SK-N-SH treated with all-trans-retinoic acid at 6 μM for 48 hours (cell line): ENCODE measurements around the gene MELK.
"Not testable (repeated sequence)": the region's sequence is repeated elsewhere in the genome, so short reads cannot be mapped to it uniquely, and the experiment has no call there.

Source experiments
- ATAC-seq: fragments of 200-7000 bp; cut with Tn5 transposase; 3 replicates; pipeline ENCODE4 v1.9.1; 2020; ENCODE audit warnings: mild to moderate bottlenecking, moderate library complexity
- ARNTL ChIP-seq: fragments of 450-650 bp; formaldehyde crosslinking; IDR thresholded peaks from 2 replicates; pipeline ENCODE4 v1.5.0; 2020; ENCODE audit warnings: low read depth, mild to moderate bottlenecking, moderate library complexity, borderline replicate concordance
- BACH2 ChIP-seq: fragments of 250-450 bp; sonication (Bioruptor Pico); IDR thresholded peaks from 2 replicates; pipeline ENCODE4 v1.9.0; 2021; ENCODE audit warnings: mild to moderate bottlenecking, borderline replicate concordance
- CSDC2 ChIP-seq: fragments of 250-450 bp; sonication (Bioruptor Pico); IDR thresholded peaks from 2 replicates; pipeline ENCODE4 v1.5.0; 2020; ENCODE audit warnings: mild to moderate bottlenecking, moderate library complexity
- ESRRG ChIP-seq: fragments of 250-450 bp; sonication (Bioruptor Pico); IDR thresholded peaks from 2 replicates; pipeline ENCODE4 v1.6.1; 2021; ENCODE audit warnings: mild to moderate bottlenecking
- GLIS3 ChIP-seq: fragments of 250-450 bp; sonication (Bioruptor Pico); IDR thresholded peaks from 2 replicates; pipeline ENCODE4 v1.5.0; 2020; ENCODE audit warnings: mild to moderate bottlenecking, moderate library complexity
- ISL1 ChIP-seq: fragments of 250-450 bp; sonication (Bioruptor Pico); IDR thresholded peaks from 2 replicates; pipeline ENCODE4 v2.1.2; 2022; ENCODE audit warnings: mild to moderate bottlenecking, moderate library complexity
- RARB ChIP-seq: fragments of 250-450 bp; sonication (Bioruptor Pico); IDR thresholded peaks from 2 replicates; pipeline ENCODE4 v1.8.0; 2021; ENCODE audit warnings: mild to moderate bottlenecking, moderate library complexity
- SNAI2 ChIP-seq: fragments of 250-450 bp; sonication (Bioruptor Pico); IDR thresholded peaks from 2 replicates; pipeline ENCODE4 v1.5.0; 2020; ENCODE audit warnings: mild to moderate bottlenecking, moderate library complexity
- TCF4 ChIP-seq: fragments of 250-450 bp; sonication (Bioruptor Pico); IDR thresholded peaks from 2 replicates; pipeline ENCODE4 v1.8.0; 2021; ENCODE audit warnings: mild to moderate bottlenecking, moderate library complexity, borderline replicate concordance
- ZC3H10 ChIP-seq: fragments of 250-450 bp; sonication (Bioruptor Pico); IDR thresholded peaks from 2 replicates; pipeline ENCODE4 v1.5.1; 2021; ENCODE audit warnings: mild to moderate bottlenecking, moderate library complexity
- ZFP3 ChIP-seq: fragments of 250-450 bp; sonication (Bioruptor Pico); IDR thresholded peaks from 2 replicates; pipeline ENCODE4 v1.5.0; 2020; ENCODE audit warnings: mild to moderate bottlenecking, moderate library complexity
- ZFP30 ChIP-seq: fragments of 450-650 bp; formaldehyde crosslinking; IDR thresholded peaks from 2 replicates; pipeline ENCODE4 v1.5.0; 2022; ENCODE audit warnings: mild to moderate bottlenecking, moderate library complexity
- ZNF70 ChIP-seq: fragments of 450-650 bp; formaldehyde crosslinking; IDR thresholded peaks from 2 replicates; pipeline ENCODE4 v1.5.0; 2020; ENCODE audit warnings: mild to moderate bottlenecking, moderate library complexity
- ZNF8 ChIP-seq: fragments of 450-650 bp; formaldehyde crosslinking; IDR thresholded peaks from 2 replicates; pipeline ENCODE4 v1.5.0; 2020; ENCODE audit warnings: mild to moderate bottlenecking, moderate library complexity
- TF ChIP-seq, protein P1 (sequence below): fragments of 250-450 bp; sonication (Bioruptor Pico); IDR thresholded peaks from 2 replicates; pipeline ENCODE4 v1.5.0; 2020; ENCODE audit warnings: mild to moderate bottlenecking, moderate library complexity
- TF ChIP-seq, protein P2 (sequence below): fragments of 250-450 bp; sonication (Bioruptor Pico); IDR thresholded peaks from 2 replicates; pipeline ENCODE4 v1.5.1; 2020; ENCODE audit warnings: low read depth, mild to moderate bottlenecking, moderate library complexity
- TF ChIP-seq, protein P3 (sequence below): fragments of 250-450 bp; sonication (Bioruptor Pico); IDR thresholded peaks from 2 replicates; pipeline ENCODE4 v1.8.0; 2020; ENCODE audit warnings: mild to moderate bottlenecking, moderate library complexity, borderline replicate concordance
- TF ChIP-seq, protein P4 (sequence below): fragments of 250-450 bp; sonication (Bioruptor Pico); IDR thresholded peaks from 2 replicates; pipeline ENCODE4 v1.8.0; 2021; ENCODE audit warnings: low read depth, mild to moderate bottlenecking, moderate library complexity, borderline replicate concordance

The MELK gene

DNA sequence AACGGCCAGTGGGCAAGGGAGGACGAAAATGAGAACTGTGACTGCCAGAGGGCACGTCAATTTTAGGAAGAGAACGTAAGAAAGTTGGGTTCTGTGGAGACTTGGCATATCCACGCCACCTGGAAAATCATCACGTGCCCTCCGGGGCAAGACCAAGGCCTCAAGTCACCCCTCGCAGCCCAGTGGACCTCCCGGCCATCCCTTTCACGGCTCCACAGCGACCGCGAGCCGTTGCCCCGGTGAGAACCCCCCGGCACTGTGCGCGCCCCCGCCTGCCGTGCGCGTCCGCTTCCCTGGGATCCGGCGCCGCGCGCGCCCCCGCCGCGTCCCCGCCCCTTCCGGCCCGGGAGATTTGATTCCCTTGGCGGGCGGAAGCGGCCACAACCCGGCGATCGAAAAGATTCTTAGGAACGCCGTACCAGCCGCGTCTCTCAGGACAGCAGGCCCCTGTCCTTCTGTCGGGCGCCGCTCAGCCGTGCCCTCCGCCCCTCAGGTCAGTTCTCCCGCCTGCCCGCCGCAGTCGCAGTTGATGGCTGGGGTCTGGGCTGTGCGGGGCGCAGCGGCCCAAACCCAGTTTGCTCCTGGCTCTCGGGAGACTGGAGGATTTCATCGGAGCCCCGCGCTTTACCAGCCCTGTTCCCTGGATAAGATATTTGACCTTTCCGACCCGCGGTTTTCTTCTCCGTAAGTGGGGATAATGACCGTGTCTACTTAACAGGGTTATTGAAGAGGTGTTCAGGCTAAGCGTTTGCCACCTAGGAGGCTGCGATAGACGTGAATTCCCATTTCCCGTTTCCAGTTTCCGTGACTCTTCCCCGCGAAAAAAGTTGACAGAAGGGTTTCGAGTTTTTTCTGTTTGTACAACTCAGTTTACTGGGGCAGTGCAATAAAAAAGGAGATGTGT, at the start of gene MELK:
Gene MELK, plus strand, starts transcription at position 381 of the 904 bp plus-strand sequence. CDS start 8,787 bp downstream, outside the sequence.
- peak; percentile 85 for ATAC-seq
- TF ChIP-seq ZFP30 (CRISPR knock-in tag) (no peak), CSDC2 (CRISPR knock-in tag) (peak; percentile 75; the same call in 1 of the 2 replicates), SNAI2 (CRISPR knock-in tag) (peak; percentile 59; the same call in 1 of the 2 replicates), BACH2 (CRISPR knock-in tag) (peak; percentile 64; the same call in 1 of the 2 replicates)
- TF ChIP-seq, protein P1, sequence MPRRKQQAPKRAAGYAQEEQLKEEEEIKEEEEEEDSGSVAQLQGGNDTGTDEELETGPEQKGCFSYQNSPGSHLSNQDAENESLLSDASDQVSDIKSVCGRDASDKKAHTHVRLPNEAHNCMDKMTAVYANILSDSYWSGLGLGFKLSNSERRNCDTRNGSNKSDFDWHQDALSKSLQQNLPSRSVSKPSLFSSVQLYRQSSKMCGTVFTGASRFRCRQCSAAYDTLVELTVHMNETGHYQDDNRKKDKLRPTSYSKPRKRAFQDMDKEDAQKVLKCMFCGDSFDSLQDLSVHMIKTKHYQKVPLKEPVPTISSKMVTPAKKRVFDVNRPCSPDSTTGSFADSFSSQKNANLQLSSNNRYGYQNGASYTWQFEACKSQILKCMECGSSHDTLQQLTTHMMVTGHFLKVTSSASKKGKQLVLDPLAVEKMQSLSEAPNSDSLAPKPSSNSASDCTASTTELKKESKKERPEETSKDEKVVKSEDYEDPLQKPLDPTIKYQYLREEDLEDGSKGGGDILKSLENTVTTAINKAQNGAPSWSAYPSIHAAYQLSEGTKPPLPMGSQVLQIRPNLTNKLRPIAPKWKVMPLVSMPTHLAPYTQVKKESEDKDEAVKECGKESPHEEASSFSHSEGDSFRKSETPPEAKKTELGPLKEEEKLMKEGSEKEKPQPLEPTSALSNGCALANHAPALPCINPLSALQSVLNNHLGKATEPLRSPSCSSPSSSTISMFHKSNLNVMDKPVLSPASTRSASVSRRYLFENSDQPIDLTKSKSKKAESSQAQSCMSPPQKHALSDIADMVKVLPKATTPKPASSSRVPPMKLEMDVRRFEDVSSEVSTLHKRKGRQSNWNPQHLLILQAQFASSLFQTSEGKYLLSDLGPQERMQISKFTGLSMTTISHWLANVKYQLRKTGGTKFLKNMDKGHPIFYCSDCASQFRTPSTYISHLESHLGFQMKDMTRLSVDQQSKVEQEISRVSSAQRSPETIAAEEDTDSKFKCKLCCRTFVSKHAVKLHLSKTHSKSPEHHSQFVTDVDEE: peak; percentile 85

DNA sequence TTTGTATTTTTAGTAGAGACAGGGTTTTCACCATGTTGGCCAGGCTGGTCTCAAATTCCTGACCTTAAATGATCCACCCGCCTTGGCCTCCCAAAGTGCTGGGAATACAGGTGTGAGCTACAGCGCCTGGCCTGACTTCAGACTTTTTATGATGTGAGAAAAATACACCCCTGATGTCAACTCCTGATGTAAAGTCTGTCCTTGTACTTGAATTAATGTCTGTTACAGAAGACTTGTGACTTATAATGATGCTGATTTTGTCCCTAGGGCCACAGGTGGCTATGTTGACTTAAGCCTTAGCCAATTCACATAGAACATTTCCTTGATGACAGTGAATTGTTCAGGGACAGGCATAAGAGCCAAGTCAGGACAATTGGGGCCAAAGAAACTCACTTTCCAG, 42.5 kb upstream of the MELK start:
- TF ChIP-seq ESRRG (no peak), ARNTL (no peak), ISL1 (CRISPR knock-in tag) (no peak), CSDC2 (CRISPR knock-in tag) (no peak), BACH2 (CRISPR knock-in tag) (no peak), SNAI2 (CRISPR knock-in tag) (no peak), ZC3H10 (CRISPR knock-in tag) (no peak), ZNF8 (CRISPR knock-in tag) (no peak), TCF4 (CRISPR knock-in tag) (no peak), RARB (no peak), ZNF70 (no peak)
- TF ChIP-seq, protein P2, sequence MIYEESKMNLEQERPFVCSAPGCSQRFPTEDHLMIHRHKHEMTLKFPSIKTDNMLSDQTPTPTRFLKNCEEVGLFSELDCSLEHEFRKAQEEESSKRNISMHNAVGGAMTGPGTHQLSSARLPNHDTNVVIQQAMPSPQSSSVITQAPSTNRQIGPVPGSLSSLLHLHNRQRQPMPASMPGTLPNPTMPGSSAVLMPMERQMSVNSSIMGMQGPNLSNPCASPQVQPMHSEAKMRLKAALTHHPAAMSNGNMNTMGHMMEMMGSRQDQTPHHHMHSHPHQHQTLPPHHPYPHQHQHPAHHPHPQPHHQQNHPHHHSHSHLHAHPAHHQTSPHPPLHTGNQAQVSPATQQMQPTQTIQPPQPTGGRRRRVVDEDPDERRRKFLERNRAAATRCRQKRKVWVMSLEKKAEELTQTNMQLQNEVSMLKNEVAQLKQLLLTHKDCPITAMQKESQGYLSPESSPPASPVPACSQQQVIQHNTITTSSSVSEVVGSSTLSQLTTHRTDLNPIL: no peak
- TF ChIP-seq, protein P3, sequence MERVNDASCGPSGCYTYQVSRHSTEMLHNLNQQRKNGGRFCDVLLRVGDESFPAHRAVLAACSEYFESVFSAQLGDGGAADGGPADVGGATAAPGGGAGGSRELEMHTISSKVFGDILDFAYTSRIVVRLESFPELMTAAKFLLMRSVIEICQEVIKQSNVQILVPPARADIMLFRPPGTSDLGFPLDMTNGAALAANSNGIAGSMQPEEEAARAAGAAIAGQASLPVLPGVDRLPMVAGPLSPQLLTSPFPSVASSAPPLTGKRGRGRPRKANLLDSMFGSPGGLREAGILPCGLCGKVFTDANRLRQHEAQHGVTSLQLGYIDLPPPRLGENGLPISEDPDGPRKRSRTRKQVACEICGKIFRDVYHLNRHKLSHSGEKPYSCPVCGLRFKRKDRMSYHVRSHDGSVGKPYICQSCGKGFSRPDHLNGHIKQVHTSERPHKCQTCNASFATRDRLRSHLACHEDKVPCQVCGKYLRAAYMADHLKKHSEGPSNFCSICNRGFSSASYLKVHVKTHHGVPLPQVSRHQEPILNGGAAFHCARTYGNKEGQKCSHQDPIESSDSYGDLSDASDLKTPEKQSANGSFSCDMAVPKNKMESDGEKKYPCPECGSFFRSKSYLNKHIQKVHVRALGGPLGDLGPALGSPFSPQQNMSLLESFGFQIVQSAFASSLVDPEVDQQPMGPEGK (CRISPR knock-in tag): no peak
- TF ChIP-seq, protein P4, sequence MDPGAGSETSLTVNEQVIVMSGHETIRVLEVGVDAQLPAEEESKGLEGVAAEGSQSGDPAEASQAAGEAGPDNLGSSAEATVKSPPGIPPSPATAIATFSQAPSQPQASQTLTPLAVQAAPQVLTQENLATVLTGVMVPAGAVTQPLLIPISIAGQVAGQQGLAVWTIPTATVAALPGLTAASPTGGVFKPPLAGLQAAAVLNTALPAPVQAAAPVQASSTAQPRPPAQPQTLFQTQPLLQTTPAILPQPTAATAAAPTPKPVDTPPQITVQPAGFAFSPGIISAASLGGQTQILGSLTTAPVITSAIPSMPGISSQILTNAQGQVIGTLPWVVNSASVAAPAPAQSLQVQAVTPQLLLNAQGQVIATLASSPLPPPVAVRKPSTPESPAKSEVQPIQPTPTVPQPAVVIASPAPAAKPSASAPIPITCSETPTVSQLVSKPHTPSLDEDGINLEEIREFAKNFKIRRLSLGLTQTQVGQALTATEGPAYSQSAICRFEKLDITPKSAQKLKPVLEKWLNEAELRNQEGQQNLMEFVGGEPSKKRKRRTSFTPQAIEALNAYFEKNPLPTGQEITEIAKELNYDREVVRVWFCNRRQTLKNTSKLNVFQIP (CRISPR knock-in tag): no peak
- TF ChIP-seq, protein P1: no peak
- no peak for ATAC-seq

DNA sequence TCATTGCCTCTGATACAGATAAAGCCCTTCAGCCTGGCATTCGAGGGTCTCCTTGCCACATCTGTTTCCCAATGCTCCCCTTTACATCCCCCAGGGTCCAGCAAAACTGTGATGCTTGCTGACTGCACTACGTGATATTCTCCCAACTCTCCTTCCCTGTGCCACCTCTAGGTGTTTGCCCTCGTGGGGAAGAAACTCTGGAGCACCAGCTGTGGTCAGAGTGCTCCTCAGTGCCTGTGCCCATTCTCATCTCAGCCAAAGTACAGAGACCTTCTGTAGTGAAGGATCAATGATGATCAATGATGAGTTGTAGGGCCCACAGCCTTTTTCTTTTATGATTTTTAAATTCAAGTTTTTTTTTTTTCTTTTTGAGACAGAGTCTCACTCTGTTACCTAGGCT, 40.3 kb upstream of the MELK start:
- TF ChIP-seq ZNF8 (CRISPR knock-in tag) (no peak), TCF4 (CRISPR knock-in tag) (no peak), CSDC2 (CRISPR knock-in tag) (no peak), ZFP3 (CRISPR knock-in tag) (no peak), ARNTL (no peak), GLIS3 (no peak)
- TF ChIP-seq, protein P2: no peak
- no peak for ATAC-seq

DNA sequence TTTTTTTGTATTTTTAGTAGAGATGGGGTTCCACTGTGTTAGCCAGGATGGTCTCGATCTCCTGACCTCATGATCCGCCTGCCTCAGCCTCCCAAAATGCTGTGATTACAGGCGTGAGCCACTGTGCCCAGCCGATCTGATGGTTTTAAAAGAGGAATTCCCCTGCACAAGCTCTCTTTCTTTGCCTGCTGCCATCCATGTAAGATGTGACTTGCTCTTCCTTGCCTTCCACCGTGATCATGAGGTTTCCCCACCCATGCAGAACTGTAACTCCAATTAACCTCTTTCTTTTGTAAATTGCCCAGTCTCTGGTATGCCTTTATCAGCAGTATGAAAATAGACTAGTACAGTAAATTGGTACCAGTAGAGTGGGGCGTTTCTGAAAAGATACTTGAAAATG, 39.0 kb upstream of the MELK start:
- not testable (repeated sequence) for ATAC-seq
